Stimulated activated CD4-positive, alpha-beta T cell treated with anti-CD3 and anti-CD28 coated beads, Interleukin-12 subunit alpha, Interleukin-12 subunit beta, amount 100 ng/mL, for 24 hours (primary cell): ENCODE measurements around the gene CCDC60.
"Not testable (repeated sequence)": the region's sequence is repeated elsewhere in the genome, so short reads cannot be mapped to it uniquely, and the experiment has no call there.

Source experiments
- DNase-seq, 2 experiments: peaks; one replicate each; pipeline ENCODE4 v3.0.0-alpha.2; 2020; ENCODE audit warnings: low read depth in 2 of 2

Gene CCDC60

GRCh38 chr12:119338593-119339363, 4.2 kb downstream of the CCDC60 start:
- DNase-seq, result no peak

GRCh38 chr12:119340578-119340977, 6.0 kb downstream of the CCDC60 start:
- DNase-seq, result no peak

GRCh38 chr12:119341020-119341419, 6.5 kb downstream of the CCDC60 start:
- no peak for DNase-seq

GRCh38 chr12:119341988-119342387, 7.5 kb downstream of the CCDC60 start:
- no peak for DNase-seq

DNA sequence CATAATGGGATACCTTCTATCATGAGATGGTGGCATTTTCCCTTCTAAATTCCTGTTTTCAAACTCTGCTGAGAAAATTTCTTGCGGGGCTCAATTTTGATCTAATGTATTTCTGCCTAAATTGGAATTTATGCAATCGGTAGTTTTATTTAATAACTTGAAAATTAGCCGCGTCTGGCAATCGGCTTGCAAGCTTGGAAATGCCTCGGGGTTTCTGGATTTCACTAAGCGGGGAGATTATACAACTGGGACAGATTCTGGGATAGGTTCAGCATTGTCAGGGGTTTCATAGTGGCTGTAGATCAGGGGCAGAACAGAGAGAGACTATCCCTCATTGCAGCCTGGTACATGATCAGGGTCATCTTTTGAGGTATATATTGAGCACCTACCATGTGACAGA, 8.6 kb downstream of the CCDC60 start:
- no peak for DNase-seq

GRCh38 chr12:119354172-119354571, 19.6 kb downstream of the CCDC60 start:
- DNase-seq, result no peak

GRCh38 chr12:119360366-119360765, 25.8 kb downstream of the CCDC60 start:
- DNase-seq, result not testable (repeated sequence)

DNA sequence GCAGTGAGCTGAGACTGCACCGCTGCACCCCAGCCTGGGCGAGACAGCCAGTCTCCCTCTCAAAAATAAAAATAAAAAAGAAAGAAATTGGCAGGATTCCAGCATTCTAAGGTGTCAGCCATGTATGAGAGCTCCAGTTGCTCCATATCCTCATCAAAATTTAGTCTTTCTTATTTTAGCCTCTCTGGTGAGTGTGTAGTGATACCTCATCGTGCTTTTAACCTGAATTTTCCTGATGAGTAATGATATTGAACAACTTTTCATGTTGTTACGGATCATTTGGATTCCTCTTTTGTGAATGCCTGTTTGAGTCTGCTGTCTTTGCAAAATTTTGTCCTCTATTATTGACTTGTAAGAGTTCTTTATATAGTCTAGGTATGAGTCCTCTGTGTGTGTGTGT, 28.5 kb downstream of the CCDC60 start:
- DNase-seq, result no peak

- no peak for DNase-seq
Measured at GRCh38 chr12:119363490-119363889, 29.0 kb downstream of the CCDC60 start.

- DNase-seq, result no peak
Measured at GRCh38 chr12:119365451-119365850, 30.9 kb downstream of the CCDC60 start.

DNA sequence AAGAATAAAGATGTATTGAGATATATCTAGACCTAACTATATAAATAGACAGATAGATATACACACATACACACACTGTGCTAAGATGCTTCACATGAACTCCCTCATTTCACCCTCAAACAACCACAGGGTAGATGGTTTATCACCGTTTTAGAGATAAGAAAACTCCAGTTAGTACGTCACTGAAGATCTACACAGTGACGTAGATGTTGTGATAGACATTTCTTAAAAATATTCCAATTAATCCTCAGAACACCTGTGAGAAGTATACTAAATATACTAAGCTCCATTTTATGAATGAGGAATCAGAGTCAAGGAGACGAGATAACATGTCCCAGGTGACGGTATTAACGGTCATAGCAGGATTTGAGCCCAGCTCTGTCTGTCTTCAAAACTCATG, 31.5 kb downstream of the CCDC60 start:
- no peak for DNase-seq

DNA sequence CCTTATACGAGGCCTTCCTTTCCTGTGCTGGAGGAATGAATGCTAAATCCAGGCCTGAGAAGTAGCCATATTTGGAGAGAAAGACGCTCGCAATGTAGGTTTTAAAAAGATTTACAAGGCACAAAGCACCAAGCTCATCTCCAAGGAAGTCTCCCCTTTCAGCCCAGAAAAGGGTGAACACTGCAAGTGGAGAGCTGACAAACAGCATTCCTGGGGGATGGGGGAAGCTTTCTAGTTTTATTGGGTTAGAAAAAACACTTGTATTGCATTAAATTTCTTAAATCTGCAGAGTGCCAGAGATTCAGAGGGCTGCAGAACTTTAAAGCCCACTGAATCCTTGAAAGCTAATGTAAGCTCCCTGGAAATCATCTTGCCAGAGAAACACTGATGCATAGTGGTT, 34.6 kb downstream of the CCDC60 start:
- DNase-seq, result no peak

GRCh38 chr12:119369907-119370546, 35.5 kb downstream of the CCDC60 start:
- no peak for DNase-seq

DNA sequence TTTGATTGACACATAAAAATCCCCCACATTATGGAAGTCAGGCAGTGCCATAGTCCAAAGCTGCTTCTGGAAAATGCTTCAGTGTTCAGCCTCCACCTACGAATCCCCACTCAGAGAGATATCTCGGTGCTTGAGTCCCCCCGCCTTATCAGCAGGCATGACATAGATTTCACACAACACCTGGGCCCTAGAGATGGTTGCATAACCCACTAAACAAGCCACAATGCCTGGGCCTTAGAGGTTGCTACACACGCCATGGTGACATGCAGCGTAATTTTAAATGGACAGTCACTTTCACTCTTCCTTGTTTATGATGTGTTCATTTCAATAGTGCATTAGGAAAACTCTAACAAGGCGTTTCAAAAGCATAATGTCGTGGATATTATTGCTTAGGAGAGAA, 38.0 kb downstream of the CCDC60 start:
- DNase-seq, result no peak

- no peak for DNase-seq
Measured at GRCh38 chr12:119373001-119373400, 38.5 kb downstream of the CCDC60 start.

GRCh38 chr12:119373666-119374065, 39.1 kb downstream of the CCDC60 start:
- DNase-seq, result no peak

DNA sequence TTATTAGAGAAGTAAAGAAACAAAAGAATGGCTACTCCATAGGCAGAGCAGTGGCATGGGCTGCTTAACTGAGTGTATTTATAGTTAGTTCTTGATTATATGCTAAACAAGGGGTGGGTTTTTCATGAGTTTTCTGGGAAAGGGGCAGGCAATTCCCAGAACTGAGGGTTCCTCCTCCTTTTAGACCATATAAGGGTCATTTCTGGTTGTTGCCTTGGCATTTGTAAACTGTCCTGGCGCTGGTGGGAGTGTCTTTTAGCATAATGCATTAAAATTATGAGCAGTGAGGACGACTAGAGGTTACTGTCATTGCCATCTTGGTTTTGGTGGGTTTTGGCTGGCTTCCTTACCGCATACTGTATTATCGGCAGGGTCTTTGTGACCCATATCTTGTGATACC, 40.1 kb downstream of the CCDC60 start:
- DNase-seq, result no peak

DNA sequence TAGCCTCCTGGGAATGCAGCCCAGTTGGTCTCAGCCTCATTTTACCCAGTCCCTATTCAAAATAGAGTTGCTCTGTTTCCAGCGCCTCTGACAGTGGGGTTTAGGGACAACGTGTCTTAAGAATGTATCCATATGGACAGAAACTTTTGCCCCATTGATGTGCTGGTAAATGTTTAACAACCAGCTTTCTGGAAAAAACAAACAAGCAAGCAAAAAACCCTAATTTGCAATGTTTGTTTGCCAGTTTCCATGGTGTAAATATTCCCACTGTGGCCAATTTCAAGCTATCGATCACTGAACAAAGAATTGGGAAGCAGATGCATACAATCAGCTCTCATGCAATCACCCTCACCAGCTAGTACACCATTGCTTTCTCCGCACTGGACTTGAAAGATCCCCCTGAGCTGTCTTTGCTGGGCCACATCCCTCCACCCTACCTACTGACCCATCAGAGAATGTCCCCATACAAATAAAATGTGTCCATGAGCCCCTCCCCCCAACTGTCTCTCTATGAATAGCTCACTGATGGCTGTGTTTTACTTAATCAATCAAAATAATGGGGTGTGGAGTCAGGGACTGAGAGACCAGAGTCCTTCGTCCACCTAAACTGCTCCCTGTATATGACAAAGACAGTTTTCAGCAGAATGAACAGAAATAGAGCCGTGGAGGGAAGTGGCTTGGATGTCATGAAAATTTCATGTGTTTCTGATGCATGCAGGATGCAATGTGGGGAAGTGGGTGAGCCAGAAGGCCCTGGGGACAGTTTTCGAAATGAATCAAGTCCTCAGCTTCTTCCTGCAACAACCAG, 40.8 kb downstream of the CCDC60 start:
- no peak for DNase-seq

GRCh38 chr12:119375883-119376190, 41.3 kb downstream of the CCDC60 start:
- no peak for DNase-seq

DNA sequence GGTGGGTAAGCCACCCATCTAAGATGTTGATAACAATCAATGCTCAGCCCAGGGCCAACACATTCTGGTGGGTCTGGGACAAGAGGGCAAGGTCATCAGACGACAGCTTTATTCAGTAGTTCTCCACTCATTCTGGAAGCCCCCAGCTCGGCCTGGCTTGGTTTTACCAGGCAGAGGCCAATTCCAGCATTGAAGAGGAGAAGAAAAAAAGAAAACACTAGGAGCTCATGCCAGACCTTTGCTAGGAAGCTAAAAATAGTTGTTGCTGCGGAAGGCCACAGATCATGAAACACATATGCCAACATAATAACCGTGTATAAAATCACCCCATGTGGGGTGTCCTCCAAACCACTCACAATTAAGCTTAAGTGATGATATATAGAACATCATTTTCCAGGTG, 44.4 kb downstream of the CCDC60 start:
- no peak for DNase-seq

GRCh38 chr12:119381471-119382235, 47.1 kb downstream of the CCDC60 start:
- no peak for DNase-seq

DNA sequence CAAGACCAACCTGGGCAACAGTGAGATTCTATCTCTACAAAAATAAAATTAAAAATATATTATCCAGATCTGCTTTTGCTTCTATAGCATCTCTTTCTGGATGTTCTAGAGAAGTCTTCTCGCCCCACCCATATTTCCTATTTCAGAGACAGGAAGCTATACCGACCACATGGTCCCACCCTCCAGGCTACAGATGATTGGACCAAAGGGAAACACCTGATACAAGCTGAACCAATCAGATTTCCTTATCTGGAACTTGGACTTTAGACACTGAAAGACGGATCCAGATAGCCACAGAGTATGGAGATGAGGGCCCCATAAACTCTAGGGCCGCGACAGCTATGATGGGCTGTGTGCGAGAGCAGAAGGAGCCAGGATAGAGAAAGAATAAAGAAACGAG, 48.7 kb downstream of the CCDC60 start:
- no peak for DNase-seq
